SK-N-SH treated with all-trans-retinoic acid at 6 μM for 48 hours (cell line): ENCODE results near the gene ACSS3.

Experiments used
- ATAC-seq: fragments of 200-7000 bp; cut with Tn5 transposase; 3 replicates; pipeline ENCODE4 v1.9.1; 2020; ENCODE audit warnings: mild to moderate bottlenecking, moderate library complexity
- ARNTL ChIP-seq: fragments of 450-650 bp; formaldehyde crosslinking; IDR thresholded peaks from 2 replicates; pipeline ENCODE4 v1.5.0; 2020; ENCODE audit warnings: low read depth, mild to moderate bottlenecking, moderate library complexity, borderline replicate concordance
- BACH2 ChIP-seq: fragments of 250-450 bp; sonication (Bioruptor Pico); IDR thresholded peaks from 2 replicates; pipeline ENCODE4 v1.9.0; 2021; ENCODE audit warnings: mild to moderate bottlenecking, borderline replicate concordance
- ESRRG ChIP-seq: fragments of 250-450 bp; sonication (Bioruptor Pico); IDR thresholded peaks from 2 replicates; pipeline ENCODE4 v1.6.1; 2021; ENCODE audit warnings: mild to moderate bottlenecking
- GLIS3 ChIP-seq: fragments of 250-450 bp; sonication (Bioruptor Pico); IDR thresholded peaks from 2 replicates; pipeline ENCODE4 v1.5.0; 2020; ENCODE audit warnings: mild to moderate bottlenecking, moderate library complexity
- ISL1 ChIP-seq: fragments of 250-450 bp; sonication (Bioruptor Pico); IDR thresholded peaks from 2 replicates; pipeline ENCODE4 v2.1.2; 2022; ENCODE audit warnings: mild to moderate bottlenecking, moderate library complexity
- OSR1 ChIP-seq: fragments of 250-450 bp; sonication (Bioruptor Pico); IDR thresholded peaks from 2 replicates; pipeline ENCODE4 v1.8.0; 2022; ENCODE audit warnings: moderate library complexity, mild to moderate bottlenecking, inconsistent platforms
- PPARA ChIP-seq: fragments of 250-450 bp; sonication (Bioruptor Pico); IDR thresholded peaks from 2 replicates; pipeline ENCODE4 v1.5.0; 2020; ENCODE audit warnings: mild to moderate bottlenecking, borderline replicate concordance
- RARB ChIP-seq: fragments of 250-450 bp; sonication (Bioruptor Pico); IDR thresholded peaks from 2 replicates; pipeline ENCODE4 v1.8.0; 2021; ENCODE audit warnings: mild to moderate bottlenecking, moderate library complexity
- SNAI2 ChIP-seq: fragments of 250-450 bp; sonication (Bioruptor Pico); IDR thresholded peaks from 2 replicates; pipeline ENCODE4 v1.5.0; 2020; ENCODE audit warnings: mild to moderate bottlenecking, moderate library complexity
- TCF4 ChIP-seq: fragments of 250-450 bp; sonication (Bioruptor Pico); IDR thresholded peaks from 2 replicates; pipeline ENCODE4 v1.8.0; 2021; ENCODE audit warnings: mild to moderate bottlenecking, moderate library complexity, borderline replicate concordance
- TOX ChIP-seq: fragments of 250-450 bp; sonication (Bioruptor Pico); IDR thresholded peaks from 2 replicates; pipeline ENCODE4 v1.8.0; 2021; ENCODE audit warnings: mild to moderate bottlenecking, moderate library complexity, borderline replicate concordance
- ZFP3 ChIP-seq: fragments of 250-450 bp; sonication (Bioruptor Pico); IDR thresholded peaks from 2 replicates; pipeline ENCODE4 v1.5.0; 2020; ENCODE audit warnings: mild to moderate bottlenecking, moderate library complexity
- ZFP30 ChIP-seq: fragments of 450-650 bp; formaldehyde crosslinking; IDR thresholded peaks from 2 replicates; pipeline ENCODE4 v1.5.0; 2022; ENCODE audit warnings: mild to moderate bottlenecking, moderate library complexity
- ZNF565 ChIP-seq: fragments of 450-650 bp; formaldehyde crosslinking; conservative IDR thresholded peaks from 2 replicates; pipeline ENCODE4 v1.5.0; 2020; ENCODE audit warnings: low read depth, mild to moderate bottlenecking, moderate library complexity
- ZNF70 ChIP-seq: fragments of 450-650 bp; formaldehyde crosslinking; IDR thresholded peaks from 2 replicates; pipeline ENCODE4 v1.5.0; 2020; ENCODE audit warnings: mild to moderate bottlenecking, moderate library complexity
- ZNF8 ChIP-seq: fragments of 450-650 bp; formaldehyde crosslinking; IDR thresholded peaks from 2 replicates; pipeline ENCODE4 v1.5.0; 2020; ENCODE audit warnings: mild to moderate bottlenecking, moderate library complexity
- TF ChIP-seq, protein P1 (sequence below): fragments of 250-450 bp; sonication (Bioruptor Pico); IDR thresholded peaks from 2 replicates; pipeline ENCODE4 v1.5.1; 2021; ENCODE audit warnings: mild to moderate bottlenecking, moderate library complexity
- TF ChIP-seq, protein P2 (sequence below): fragments of 250-450 bp; sonication (Bioruptor Pico); IDR thresholded peaks from 2 replicates; pipeline ENCODE4 v1.8.0; 2020; ENCODE audit warnings: mild to moderate bottlenecking, moderate library complexity, borderline replicate concordance
- TF ChIP-seq, protein P3 (sequence below): fragments of 250-450 bp; sonication (Bioruptor Pico); IDR thresholded peaks from 2 replicates; pipeline ENCODE4 v1.8.0; 2021; ENCODE audit warnings: low read depth, mild to moderate bottlenecking, moderate library complexity, borderline replicate concordance
- TF ChIP-seq, protein P4 (sequence below): fragments of 250-450 bp; sonication (Bioruptor Pico); IDR thresholded peaks from 2 replicates; pipeline ENCODE4 v1.5.1; 2020; ENCODE audit warnings: low read depth, mild to moderate bottlenecking, moderate library complexity
- TF ChIP-seq, protein P5 (sequence below): fragments of 250-450 bp; sonication (Bioruptor Pico); IDR thresholded peaks from 2 replicates; pipeline ENCODE4 v1.5.0; 2020; ENCODE audit warnings: mild to moderate bottlenecking, moderate library complexity

The ACSS3 gene

DNA sequence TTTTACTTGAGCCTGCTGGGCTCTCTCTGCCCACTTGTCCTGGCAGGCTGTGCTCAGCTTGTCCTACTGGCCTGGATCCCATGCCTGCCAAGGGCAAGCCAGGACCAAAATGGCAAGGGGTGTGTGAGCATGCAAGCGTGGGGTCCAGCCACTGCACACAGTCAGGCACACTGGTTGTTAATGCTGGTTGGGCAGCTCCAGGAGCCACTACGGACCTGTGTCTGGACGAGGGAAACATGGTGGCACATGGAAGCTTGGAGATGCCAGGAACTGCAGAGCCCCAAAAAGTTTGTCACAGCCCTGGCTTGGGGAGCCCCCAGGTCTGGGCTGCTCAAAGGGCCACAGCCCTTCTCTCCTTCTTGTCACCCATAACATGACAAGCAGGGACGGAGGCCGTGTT lies 83.8 kb downstream of the ACSS3 start:
- no peak for ATAC-seq
- TF ChIP-seq ZNF565 (CRISPR knock-in tag): no peak
- TF ChIP-seq ESRRG (CRISPR knock-in tag): no peak
- no peak for TF ChIP-seq BACH2 (CRISPR knock-in tag)
- TF ChIP-seq ARNTL (CRISPR knock-in tag): no peak

DNA sequence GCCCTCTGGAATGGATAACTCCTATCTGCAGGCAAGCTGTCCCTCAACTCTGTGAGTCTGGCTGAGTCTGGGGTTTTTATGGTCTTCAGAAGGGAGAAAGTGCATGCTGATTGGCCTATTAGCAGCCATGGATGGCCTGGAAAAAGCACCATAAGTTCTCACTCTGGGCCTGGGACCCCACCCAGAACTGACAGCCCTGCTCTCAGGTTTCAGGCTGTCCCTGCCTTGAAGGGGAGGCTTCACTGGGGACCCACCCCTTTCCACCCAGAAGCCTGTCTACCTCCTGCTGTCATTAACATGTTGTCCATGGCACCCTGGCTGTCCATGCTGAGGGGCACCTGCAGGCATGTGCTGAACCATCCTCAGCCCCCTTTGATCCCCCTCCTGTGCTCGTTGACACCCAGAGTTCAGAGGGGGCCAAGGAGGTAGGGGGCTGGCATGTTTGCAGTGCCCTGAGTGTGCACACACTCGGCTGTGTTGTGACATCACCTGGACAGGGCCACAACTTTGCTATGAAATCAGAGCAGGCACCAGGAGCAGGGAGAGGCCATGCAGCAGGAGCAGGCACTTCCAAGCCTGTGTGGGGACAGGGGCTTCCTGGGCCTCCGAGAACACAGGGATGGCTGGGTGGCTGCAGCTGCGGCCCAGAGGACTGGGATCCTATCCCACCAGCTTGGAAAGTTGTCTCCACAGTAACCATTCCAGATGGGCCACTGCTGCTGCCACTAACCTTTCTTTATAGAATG lies 84.7 kb downstream of the ACSS3 start:
- ATAC-seq: no peak
- no peak for TF ChIP-seq TOX
- TF ChIP-seq, protein P1, sequence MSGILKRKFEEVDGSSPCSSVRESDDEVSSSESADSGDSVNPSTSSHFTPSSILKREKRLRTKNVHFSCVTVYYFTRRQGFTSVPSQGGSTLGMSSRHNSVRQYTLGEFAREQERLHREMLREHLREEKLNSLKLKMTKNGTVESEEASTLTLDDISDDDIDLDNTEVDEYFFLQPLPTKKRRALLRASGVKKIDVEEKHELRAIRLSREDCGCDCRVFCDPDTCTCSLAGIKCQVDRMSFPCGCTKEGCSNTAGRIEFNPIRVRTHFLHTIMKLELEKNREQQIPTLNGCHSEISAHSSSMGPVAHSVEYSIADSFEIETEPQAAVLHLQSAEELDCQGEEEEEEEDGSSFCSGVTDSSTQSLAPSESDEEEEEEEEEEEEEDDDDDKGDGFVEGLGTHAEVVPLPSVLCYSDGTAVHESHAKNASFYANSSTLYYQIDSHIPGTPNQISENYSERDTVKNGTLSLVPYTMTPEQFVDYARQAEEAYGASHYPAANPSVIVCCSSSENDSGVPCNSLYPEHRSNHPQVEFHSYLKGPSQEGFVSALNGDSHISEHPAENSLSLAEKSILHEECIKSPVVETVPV (CRISPR knock-in tag): no peak
- TF ChIP-seq ZNF70 (CRISPR knock-in tag): no peak
- TF ChIP-seq GLIS3 (CRISPR knock-in tag): no peak
- no peak for TF ChIP-seq RARB
- no peak for TF ChIP-seq ISL1
- no peak for TF ChIP-seq TCF4 (CRISPR knock-in tag)

DNA sequence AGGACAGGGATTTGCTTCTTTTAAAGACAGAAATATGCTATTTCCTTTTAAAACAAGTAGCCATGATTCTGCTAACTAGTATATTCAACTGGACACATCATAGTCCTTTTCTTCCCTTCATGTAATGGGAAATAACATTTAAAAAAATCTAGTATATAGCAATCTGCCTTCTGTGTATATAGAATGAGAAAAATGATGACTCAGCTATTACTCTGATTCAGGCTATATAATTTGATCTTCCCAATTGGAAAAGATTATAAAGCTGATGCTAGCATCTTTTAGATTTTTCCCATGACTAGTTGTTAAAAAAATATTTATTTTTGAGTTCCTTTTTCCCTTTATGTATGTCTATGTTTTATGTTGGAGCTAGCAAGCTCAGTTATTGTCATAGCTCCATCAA lies 86.9 kb downstream of the ACSS3 start:
- no peak for ATAC-seq
- TF ChIP-seq ESRRG (CRISPR knock-in tag): no peak
- no peak for TF ChIP-seq ARNTL (CRISPR knock-in tag)
- TF ChIP-seq, protein P2, sequence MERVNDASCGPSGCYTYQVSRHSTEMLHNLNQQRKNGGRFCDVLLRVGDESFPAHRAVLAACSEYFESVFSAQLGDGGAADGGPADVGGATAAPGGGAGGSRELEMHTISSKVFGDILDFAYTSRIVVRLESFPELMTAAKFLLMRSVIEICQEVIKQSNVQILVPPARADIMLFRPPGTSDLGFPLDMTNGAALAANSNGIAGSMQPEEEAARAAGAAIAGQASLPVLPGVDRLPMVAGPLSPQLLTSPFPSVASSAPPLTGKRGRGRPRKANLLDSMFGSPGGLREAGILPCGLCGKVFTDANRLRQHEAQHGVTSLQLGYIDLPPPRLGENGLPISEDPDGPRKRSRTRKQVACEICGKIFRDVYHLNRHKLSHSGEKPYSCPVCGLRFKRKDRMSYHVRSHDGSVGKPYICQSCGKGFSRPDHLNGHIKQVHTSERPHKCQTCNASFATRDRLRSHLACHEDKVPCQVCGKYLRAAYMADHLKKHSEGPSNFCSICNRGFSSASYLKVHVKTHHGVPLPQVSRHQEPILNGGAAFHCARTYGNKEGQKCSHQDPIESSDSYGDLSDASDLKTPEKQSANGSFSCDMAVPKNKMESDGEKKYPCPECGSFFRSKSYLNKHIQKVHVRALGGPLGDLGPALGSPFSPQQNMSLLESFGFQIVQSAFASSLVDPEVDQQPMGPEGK (CRISPR knock-in tag): no peak
- TF ChIP-seq, protein P3, sequence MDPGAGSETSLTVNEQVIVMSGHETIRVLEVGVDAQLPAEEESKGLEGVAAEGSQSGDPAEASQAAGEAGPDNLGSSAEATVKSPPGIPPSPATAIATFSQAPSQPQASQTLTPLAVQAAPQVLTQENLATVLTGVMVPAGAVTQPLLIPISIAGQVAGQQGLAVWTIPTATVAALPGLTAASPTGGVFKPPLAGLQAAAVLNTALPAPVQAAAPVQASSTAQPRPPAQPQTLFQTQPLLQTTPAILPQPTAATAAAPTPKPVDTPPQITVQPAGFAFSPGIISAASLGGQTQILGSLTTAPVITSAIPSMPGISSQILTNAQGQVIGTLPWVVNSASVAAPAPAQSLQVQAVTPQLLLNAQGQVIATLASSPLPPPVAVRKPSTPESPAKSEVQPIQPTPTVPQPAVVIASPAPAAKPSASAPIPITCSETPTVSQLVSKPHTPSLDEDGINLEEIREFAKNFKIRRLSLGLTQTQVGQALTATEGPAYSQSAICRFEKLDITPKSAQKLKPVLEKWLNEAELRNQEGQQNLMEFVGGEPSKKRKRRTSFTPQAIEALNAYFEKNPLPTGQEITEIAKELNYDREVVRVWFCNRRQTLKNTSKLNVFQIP (CRISPR knock-in tag): no peak
- no peak for TF ChIP-seq SNAI2 (CRISPR knock-in tag)
- TF ChIP-seq ZNF8: no peak
- TF ChIP-seq TCF4 (CRISPR knock-in tag): no peak
- no peak for TF ChIP-seq TOX
- no peak for TF ChIP-seq PPARA (CRISPR knock-in tag)
- no peak for TF ChIP-seq ISL1
- TF ChIP-seq ZNF565 (CRISPR knock-in tag): no peak
- no peak for TF ChIP-seq ZFP3 (CRISPR knock-in tag)
- no peak for TF ChIP-seq BACH2 (CRISPR knock-in tag)
- no peak for TF ChIP-seq RARB
- TF ChIP-seq ZFP30 (CRISPR knock-in tag): no peak
- TF ChIP-seq, protein P4, sequence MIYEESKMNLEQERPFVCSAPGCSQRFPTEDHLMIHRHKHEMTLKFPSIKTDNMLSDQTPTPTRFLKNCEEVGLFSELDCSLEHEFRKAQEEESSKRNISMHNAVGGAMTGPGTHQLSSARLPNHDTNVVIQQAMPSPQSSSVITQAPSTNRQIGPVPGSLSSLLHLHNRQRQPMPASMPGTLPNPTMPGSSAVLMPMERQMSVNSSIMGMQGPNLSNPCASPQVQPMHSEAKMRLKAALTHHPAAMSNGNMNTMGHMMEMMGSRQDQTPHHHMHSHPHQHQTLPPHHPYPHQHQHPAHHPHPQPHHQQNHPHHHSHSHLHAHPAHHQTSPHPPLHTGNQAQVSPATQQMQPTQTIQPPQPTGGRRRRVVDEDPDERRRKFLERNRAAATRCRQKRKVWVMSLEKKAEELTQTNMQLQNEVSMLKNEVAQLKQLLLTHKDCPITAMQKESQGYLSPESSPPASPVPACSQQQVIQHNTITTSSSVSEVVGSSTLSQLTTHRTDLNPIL (CRISPR knock-in tag): no peak
- no peak for TF ChIP-seq OSR1
- TF ChIP-seq GLIS3 (CRISPR knock-in tag): no peak
- TF ChIP-seq, protein P5, sequence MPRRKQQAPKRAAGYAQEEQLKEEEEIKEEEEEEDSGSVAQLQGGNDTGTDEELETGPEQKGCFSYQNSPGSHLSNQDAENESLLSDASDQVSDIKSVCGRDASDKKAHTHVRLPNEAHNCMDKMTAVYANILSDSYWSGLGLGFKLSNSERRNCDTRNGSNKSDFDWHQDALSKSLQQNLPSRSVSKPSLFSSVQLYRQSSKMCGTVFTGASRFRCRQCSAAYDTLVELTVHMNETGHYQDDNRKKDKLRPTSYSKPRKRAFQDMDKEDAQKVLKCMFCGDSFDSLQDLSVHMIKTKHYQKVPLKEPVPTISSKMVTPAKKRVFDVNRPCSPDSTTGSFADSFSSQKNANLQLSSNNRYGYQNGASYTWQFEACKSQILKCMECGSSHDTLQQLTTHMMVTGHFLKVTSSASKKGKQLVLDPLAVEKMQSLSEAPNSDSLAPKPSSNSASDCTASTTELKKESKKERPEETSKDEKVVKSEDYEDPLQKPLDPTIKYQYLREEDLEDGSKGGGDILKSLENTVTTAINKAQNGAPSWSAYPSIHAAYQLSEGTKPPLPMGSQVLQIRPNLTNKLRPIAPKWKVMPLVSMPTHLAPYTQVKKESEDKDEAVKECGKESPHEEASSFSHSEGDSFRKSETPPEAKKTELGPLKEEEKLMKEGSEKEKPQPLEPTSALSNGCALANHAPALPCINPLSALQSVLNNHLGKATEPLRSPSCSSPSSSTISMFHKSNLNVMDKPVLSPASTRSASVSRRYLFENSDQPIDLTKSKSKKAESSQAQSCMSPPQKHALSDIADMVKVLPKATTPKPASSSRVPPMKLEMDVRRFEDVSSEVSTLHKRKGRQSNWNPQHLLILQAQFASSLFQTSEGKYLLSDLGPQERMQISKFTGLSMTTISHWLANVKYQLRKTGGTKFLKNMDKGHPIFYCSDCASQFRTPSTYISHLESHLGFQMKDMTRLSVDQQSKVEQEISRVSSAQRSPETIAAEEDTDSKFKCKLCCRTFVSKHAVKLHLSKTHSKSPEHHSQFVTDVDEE (CRISPR knock-in tag): no peak
- no peak for TF ChIP-seq ZNF70 (CRISPR knock-in tag)
